ENCODE measurements around the gene NRG2.

GRCh38 chr5:140007311-140007710 is 35.8 kb downstream of the NRG2 start:
- TF ChIP-seq CTCF (IDR thresholded peaks at IDR 0.05), result no peak
- no peak for TF ChIP-seq POLR2A (IDR thresholded peaks at IDR 0.05)

All from esophagus squamous epithelium (tissue), 4 donors.